Activated CD4-positive, alpha-beta T cell treated with anti-CD3 and anti-CD28 coated beads, Interleukin-2, amount 50 U/mL, for 4 hours (primary cell): ENCODE data around the gene ZNF488.
"Not testable (repeated sequence)": the region's sequence is repeated elsewhere in the genome, so short reads cannot be mapped to it uniquely, and the experiment has no call there.

ENCODE experiments used
- DNase-seq, 2 experiments: peaks; one replicate each; pipeline ENCODE4 v3.0.0-alpha.2; 2020

The ZNF488 gene

GRCh38 chr10:47409171-47409865 lies 25.2 kb upstream of the ZNF488 start:
- no peak for DNase-seq

GRCh38 chr10:47408606-47409005 lies 24.5 kb upstream of the ZNF488 start:
- no peak for DNase-seq

DNA sequence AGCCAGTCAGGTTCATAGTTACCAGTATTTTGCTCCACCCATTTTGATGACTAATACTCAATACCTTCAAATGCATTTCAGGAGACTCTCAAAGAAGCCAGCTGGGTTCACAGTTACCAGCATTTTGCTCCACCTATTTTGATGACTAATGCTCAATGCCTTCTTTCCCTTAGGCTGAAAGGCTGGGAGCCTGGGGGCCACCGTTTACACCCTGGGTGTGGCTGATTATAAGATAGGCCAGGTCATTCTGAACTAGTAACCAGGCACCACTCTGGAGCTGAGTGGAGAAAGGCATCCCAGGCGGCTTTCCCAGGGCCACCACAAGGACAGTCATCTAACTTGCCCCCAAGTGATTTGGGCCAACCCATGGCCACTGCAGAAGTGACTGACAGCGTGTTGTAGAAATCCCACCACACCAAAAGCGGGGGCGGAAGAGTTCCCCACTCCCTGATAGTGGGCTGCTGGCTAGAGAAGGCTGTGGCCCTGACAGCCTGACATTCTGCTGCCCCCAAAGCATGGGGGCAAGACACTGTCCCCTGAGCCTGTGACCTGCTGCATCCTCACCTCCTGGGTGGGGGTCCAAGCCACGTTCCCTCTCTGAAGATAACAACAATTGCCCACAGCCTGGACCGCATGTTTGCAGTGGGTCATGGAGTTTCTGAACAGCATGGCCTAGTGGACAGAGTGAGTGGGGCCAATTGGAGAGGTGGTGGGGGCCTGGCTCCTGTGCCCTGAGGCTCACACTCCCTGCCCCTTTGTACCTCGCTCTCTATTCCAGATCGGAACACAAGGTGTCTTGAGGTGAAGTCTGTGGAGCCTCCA lies 23.0 kb upstream of the ZNF488 start:
- no peak for DNase-seq

DNA sequence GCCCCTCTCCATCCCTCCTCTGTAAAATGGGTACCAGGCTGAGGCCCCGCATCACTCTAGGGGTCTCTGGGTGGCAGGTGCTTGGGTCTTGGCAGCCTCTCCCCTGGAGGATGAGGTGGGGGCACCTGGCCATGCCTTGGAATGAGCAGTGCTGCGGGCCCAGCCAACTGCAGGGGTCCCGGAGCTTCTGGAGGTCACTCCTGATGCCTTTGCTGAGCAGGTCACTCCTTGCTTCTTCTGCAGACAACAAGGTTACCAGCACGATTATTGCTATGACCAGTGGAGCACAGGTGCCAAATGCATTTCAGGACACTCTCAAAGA lies 22.4 kb upstream of the ZNF488 start:
- DNase-seq, result no peak

- DNase-seq, result no peak
Measured at GRCh38 chr10:47405857-47406547, 21.9 kb upstream of the ZNF488 start.

DNA sequence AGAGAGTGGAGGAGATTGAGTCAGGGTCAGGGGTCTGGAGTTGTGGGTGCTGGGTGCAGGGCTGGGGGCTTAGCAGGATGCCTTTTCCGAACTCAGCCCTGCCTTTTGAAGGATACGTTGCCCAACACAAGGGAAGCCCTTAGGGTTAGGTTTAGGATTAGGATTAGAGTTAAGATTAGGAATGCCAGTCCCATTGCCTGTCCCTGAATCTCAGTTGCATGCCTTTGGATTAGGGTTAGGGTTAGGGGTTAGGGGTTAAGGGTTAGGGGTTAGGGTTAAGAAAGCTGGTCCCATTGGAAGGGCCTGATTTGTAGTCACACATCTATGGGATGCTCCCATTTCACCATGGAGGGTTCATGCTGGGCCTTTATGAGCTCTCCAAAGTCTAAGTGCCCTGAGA lies 20.8 kb upstream of the ZNF488 start:
- no peak for DNase-seq

GRCh38 chr10:47404446-47404845 lies 20.4 kb upstream of the ZNF488 start:
- no peak for DNase-seq

GRCh38 chr10:47403446-47404318 lies 19.6 kb upstream of the ZNF488 start:
- no peak for DNase-seq

DNA sequence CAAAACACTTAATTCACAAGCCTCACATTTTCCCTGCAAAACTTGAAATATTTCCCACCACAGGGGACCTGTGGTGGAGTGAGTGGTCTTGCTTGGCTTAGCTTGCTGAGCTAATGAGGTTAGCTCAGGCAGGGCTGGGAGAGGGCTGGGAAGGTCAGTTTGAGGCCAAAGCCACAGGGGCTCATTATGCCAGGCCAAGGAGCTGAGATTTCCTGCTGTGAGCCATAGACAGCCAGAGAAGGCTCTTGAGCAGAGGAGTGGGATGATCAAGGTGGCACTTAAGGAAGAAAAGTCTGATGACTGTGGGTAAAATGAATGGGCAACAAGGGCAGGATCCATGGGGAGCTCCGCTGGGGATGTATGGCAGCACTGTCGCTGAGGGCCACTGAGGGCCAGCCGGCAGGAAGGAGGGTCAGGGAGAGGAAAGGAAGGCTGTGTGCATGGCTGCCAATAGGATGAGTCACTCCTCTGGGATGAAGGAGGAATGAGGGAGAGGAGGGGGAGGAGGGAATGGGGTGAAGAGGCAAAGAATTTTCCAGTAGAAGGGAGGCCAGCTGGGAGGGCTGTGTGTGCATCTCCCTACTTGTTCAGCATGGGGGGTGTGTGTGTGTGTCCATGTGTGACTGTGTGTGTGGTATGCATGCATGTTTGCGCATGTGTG lies 18.7 kb upstream of the ZNF488 start:
- no peak for DNase-seq

- no peak for DNase-seq
Measured at GRCh38 chr10:47401874-47402640, 18.0 kb upstream of the ZNF488 start.

DNA sequence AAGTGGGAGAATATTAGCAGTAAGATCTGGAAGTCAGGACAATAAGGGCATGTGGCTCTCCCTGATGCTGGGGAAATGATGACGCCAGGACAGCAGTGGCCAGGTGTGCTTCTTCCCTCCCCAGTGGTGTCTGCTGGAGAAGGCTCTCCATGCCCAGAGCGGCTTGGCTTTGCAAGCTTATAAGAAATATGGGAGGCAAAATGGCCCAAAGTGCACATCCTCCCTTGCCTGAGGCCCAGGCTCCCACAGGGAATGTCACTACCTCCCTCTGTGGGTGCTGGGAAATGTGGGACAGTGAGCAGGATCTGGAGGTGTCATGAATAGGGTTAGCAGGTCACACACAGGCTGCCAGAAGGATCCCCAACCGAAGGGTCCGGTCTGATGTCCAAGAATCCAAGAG lies 17.1 kb upstream of the ZNF488 start:
- DNase-seq, result no peak

- no peak for DNase-seq
Measured at GRCh38 chr10:47400786-47401185, 16.7 kb upstream of the ZNF488 start.

- no peak for DNase-seq
Measured at GRCh38 chr10:47400251-47400650, 16.2 kb upstream of the ZNF488 start.

DNA sequence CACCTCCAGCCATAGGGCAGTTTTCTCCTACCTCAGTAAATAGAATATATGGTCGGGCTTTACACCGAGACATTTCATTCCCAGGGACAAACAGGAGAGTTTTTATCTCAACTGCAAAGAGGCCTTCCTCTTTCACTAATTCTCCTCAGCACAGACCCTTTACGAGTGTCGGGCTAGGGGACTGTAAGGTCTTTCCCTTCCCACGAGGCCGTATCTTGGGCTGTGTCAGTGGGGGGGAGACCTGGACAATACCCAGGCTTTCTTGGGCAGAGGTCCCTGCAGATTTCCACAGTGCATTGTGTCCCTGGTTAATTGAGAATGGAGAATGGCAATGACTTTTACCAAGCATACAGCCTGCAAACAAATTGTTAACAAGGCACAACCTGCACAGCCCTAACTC lies 13.2 kb upstream of the ZNF488 start:
- no peak for DNase-seq

- DNase-seq, result no peak
Measured at GRCh38 chr10:47396311-47396717, 12.2 kb upstream of the ZNF488 start.

GRCh38 chr10:47389619-47390018 lies 5.5 kb upstream of the ZNF488 start:
- DNase-seq, result no peak

- DNase-seq, result no peak
Measured at GRCh38 chr10:47388879-47389278, 4.8 kb upstream of the ZNF488 start.

DNA sequence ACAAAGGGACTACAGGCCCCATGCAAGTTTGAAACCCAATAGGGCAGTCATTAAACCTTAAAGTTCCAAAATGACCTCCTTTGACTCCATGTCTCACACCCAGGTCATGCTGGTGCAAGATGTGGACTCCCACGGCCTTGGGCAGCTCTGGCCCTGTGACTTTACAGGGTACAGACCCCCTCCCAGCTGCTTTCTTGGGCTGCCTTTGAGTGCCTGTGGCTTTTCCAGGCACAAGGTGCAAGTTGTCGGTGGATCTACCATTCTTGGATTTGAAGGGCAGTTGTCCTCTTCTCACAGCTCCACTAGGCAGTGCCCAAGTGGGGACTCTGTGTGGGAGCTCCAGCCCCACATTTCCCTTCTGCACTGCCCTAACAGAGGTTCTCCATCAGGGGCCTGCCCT lies 2.0 kb upstream of the ZNF488 start:
- DNase-seq, result not testable (repeated sequence)

DNA sequence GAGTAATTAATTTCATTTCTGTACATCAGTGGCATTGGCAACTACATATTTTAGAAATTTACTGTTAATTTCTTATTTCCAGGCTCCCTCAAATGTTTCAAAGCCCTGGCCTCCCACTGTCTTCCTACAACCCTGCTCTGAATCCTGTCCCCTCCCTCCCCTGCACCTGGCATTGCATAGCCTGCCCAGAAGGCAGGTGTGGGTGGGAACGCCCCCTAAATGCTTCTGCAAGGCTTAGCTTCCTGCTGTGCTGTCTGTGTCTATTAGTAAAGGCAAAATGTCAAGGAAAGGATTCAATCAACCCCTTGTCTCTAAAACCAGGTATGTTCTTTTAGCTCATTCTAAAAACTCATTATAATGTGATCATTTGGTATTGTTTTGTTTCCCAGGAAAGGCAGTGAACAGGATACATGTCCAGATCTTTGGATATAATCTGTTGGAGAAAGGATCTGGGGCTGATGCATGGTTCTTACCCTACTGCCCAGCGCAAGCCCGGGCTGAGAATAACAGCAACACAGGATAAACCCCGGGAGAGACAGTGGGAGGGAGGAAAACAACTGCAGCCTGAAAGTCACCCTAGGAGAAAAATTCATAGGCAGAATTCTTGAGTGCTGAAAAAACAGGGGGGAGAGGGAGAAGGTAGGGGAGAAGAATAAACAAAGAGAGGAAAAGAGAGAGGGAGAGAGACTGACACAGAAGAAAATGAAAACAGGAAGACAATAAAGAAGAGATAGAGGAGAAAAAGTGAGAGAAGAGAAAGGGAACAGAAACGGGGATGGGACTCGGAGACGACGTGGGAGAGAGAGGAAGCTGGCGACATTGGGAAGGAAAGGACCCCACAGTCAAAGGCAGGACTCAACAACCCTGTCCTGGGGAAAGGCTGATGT lies 589 bp downstream of the ZNF488 start:
- DNase-seq, result no peak
